NCI-H1092 (cell line): ENCODE data around the gene XDH.

Source experiments
- DNase-seq: peaks from one replicate; lab custom pipeline; 2025; lab: John Stamatoyannopoulos, UW

XDH gene

GRCh38 chr2:31329081-31329625 is 85.4 kb downstream of the XDH start:
- DNase-seq, result no peak

- DNase-seq, result no peak
Observed at GRCh38 chr2:31328026-31328425, 86.5 kb downstream of the XDH start.

DNA sequence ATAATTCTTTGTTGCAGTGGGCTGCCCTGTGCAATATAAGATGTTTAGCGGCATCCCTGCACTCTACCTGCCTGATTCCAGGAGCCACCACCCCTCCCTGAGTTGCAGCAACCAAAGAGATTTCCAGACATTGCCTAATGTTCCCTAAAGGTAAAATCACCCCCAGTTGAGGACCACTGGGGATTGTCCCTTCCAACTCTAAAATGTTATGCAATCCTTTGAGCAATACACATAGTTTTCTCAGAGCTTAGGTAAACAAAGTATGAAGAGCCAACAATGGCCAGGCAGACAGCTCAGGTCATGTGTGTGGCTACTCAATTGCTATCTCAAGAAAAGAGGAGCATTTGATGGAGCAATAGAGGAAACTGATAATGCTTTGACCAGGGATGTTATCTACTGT is 87.0 kb downstream of the XDH start:
- DNase-seq, result no peak

- no peak for DNase-seq
Observed at GRCh38 chr2:31324016-31324633, 90.4 kb downstream of the XDH start.

- no peak for DNase-seq
Observed at GRCh38 chr2:31322371-31322770, 92.2 kb downstream of the XDH start.

- no peak for DNase-seq
Observed at GRCh38 chr2:31319406-31320175, 95.0 kb downstream of the XDH start.

DNA sequence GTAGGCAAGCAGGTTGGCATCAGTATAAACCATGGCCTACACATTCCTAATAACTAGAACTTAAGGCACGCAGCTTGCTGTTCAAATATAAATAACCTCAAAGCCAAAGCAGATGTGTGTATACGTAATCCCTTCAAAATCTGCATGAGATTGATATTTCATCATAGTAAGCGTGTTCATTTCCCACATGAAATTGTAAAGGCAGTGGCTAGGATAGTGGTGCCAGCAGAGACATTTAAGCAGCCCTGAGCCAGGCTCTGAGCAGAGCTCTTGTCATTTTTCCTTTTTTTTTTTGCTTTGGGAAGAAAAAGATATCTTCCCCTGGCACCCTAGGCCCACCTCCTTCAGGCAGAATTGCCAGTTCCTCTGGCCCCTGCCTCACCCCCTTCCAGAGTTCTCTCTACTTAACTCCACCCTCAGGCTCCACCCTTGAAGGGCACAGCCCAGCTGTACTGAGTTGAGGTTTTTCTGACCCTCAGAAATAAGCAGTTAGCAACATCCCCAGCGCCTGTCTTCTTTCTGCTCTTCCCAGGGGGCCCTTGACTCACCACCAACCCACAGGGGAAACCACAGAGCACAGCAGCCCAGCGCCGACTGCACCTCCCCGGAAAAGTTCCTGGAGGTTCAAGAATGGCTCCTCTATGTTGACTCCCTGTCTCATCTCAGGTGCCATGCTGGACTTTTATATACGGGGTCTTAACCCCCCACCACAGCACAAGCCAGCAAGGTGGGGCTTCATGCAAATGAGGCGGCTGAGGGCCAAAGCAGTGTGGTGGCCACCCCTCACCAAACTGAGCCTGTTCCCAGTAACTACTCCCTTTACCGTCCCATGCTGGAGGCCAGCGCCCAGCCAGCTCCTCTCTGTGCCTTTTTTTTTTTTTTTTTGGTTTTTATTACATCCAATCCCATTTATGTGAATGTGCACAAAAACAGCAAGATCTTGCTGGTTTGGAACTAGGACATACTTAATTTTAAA is 95.9 kb downstream of the XDH start:
- DNase-seq, result no peak

DNA sequence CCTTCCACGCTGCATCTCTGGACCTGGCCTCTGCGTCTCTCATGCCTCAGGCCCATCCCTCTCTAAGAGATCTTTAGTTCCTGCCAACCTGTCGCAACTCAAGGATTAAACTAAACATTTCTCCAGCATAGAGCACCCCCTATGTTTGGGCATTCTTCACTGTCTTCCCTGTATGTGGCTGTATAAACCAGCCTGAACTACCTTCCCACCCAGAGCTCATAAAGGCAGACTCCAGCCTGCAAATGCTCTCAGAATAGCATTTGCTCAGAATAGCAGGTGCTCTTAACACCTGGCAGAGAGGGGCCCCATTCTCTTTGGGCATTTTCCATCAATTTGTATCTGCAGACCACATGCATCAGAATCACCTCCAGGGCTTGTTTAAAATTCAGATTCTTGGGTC is 97.1 kb downstream of the XDH start:
- DNase-seq, result no peak

- no peak for DNase-seq
Observed at GRCh38 chr2:31314761-31315160, 99.8 kb downstream of the XDH start.

- no peak for DNase-seq
Observed at GRCh38 chr2:31312898-31313297, 101.6 kb downstream of the XDH start.

DNA sequence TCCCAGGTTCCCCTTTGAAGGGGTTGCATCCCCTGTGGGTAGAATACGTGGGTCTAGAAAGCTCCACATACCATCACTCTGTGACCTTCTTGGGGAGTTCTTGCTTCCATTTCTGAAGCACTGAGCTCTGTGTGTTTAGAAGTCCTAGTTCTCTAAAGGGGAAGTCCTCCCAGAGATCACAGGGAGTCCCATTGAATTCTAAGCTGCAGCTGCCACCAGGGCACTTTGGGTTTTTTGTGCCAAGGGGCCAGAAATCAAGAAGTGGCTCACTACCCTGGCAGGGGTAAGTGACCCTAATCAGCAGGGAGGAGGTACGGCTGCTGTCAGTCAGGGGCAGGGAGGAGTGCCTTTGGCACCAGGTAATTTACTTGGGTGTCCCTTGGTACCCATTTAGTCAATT is 109.7 kb downstream of the XDH start:
- no peak for DNase-seq

DNA sequence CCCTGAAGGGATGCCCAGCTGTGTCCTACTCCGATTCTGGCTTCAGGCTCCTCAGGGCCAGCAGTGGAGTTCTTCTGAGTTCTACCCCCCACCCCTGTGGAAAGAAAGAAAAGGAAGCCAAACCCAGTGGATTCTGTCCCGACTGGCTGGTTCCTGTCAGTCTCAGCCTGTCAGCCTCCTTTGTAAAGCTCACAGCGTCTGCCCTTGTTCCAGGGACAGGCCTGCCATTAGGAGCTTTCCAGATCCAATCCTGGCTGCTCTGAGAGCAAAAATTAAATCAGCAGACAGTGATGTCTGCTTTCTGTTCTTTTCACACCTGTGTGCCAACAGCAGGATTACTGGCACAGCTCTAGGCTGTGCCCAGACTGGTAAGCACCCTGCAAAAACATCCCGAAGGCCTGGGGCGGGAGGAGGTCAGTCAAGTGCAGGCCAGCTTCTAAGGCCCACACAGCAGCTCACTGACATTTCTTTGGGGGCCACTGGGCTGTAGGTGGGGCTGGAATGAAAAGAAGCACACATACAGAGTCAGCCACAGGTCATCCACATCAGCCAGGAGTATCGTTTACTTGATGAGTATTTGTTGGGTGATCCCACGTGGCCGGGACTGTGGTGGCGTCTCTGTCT is 111.5 kb downstream of the XDH start:
- no peak for DNase-seq

GRCh38 chr2:31300309-31300708 is 114.2 kb downstream of the XDH start:
- DNase-seq, result no peak

DNA sequence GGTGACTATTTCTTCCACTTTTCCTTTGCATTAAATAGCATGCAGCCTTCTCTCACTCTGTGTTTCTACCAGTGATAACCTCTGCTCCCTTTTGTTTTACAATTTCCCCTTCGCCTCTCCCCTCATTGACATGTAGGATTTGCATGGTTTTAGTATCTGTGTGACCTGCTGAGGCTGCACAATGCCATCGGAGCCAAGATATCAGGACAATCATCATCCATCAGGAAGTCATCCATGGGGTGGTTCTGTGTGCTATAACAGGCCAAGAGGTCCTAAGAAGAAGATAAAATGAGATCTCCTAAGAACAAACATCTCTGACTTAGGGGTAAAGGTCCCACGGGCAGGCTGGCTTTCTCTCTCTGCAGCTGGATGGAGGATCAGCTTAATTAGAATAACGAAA is 115.0 kb downstream of the XDH start:
- no peak for DNase-seq

DNA sequence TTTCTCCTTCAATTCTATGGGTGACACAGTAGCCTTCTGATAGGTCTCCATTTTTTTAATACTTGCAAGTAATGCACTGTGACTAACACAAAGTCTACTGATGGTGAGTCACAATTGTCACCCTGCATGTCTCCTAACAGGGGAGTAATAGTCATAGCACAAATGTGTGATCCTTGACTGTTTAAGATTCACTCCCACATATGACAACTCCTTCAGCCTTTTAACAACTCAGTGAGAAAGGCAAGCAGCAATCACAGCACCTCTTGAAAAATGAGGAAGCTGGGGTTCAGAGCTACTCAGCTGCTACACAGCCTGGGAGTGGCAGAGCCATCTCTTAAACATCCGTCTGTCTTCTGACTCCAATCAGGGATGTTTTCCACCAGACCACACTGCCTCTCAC is 116.8 kb downstream of the XDH start:
- no peak for DNase-seq

DNA sequence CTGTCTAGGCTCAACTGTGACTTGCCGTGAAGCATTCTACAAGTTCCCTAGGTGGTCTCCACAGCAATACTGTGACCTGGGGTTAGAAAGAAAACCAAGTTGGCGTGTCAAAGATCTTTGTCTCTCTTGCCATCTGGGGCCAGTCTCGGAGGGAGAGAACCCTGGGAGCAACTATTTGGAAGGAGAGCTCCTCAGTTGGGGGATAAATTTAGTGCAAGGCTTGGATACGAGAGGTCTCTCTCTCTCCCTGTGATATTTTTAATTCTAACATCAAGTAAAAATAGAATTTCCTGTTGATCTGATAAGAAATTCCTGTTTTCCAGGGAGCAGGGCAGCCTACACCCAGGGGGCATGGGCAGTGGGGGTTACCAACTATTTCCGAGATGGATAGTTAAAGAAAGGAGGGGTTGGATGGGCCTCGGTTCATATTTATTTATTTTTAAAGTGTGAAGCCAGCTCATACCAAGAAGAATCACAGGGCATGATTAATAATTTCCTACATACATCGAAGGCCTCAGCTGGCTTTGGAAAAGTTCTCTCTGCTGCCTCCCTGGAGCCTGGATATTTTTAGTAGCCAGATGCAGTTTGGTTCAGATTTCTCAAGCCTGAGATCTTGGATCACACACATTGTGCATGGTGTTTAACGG is 117.8 kb downstream of the XDH start:
- DNase-seq, result no peak

DNA sequence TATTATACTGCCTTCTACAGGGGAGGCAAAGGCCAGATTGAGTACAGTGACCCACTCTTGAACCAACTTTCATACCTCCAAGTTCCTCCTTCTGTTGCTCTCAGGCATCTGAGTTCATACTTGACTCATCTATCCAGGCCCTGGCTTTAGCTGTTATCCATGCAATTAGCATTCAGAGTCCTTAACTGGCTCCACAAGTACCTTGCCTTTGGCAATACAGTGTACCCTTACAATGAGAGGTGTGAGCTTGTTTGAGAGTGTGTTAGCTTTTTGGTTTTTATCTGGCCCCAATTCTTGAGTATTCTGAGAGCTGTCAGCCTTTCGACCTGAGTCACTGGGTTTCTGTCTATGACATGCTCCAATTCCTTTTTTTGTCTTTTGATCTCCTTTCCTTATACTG is 120.3 kb downstream of the XDH start:
- DNase-seq, result no peak

GRCh38 chr2:31287654-31288053 is 126.9 kb downstream of the XDH start:
- DNase-seq, result no peak

DNA sequence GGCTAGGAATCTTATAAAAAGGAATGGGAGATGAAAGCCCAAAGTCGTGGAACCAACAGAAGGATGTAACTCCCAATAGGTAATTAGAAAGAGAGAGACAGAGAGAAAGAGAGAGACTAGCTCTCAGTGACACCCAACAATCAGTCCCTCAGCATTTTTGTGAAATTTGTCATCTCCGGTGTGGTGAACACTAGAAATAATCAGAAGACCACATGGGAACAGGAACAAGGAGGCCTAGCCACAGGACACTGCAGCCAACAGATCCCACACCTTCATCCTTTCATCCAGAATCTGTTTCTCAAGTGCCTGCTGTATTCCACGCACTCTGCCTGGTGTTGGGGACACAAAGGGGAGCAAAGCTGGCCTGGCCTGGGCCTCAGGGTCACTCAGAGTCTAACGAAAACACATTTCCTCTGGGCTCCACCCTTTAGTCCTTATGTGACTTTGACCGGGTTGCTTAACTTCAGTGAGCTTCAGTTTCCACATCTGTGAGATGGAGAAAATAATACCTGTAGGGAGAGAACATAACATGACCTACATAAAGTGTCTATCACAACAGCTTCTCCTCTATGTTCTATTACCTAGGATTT is 127.5 kb downstream of the XDH start:
- no peak for DNase-seq

DNA sequence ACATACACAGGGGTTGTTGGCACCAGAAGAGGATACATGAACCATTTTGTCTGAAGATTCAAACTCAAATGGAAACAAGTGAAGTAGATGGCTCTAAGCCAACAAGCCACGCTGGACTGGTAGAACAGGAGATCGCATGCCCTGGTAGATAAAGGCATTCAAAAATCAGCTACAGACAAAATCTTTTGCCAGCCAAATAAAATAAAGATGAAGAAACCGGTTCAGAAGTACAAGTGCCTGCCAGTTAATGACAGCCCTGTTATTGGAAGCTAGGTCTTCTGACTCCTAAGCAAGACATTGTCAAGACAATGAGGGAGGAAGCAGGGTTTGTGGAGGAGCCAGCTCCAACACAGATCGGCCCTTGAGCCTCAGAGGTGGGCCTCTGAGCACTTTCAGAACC is 128.3 kb downstream of the XDH start:
- no peak for DNase-seq
